ENCODE measurements around the gene NRG2.

Gene NRG2

GRCh38 chr5:139886213-139886612 is 156.9 kb downstream of the NRG2 start:
- no peak for TF ChIP-seq CTCF (IDR thresholded peaks at IDR 0.05; ENCODE audit: borderline replicate concordance, control extremely low read depth, extremely low read depth, insufficient read depth, missing control alignments)
- no peak for DNase-seq (ENCODE audit: low spot score)
- in situ Hi-C loops (cut with MboI; ENCODE audit: low sequenced_read_pairs, unreplicated experiment), result no loop called here

GRCh38 chr5:139885857-139886208 is 157.3 kb downstream of the NRG2 start:
- no peak for DNase-seq (ENCODE audit: low spot score)

GRCh38 chr5:139885172-139885856 is 157.8 kb downstream of the NRG2 start:
- DNase-seq (ENCODE audit: low spot score), result no peak
- no peak for TF ChIP-seq CTCF (IDR thresholded peaks at IDR 0.05; ENCODE audit: borderline replicate concordance, control extremely low read depth, extremely low read depth, insufficient read depth, missing control alignments)
- in situ Hi-C loops (cut with MboI; ENCODE audit: low sequenced_read_pairs, unreplicated experiment), result no loop called here

More at GRCh38 chr5:139885857-139886208, 157.3 kb downstream of the NRG2 start:
- in situ Hi-C loops (cut with MboI; ENCODE audit: low sequenced_read_pairs, unreplicated experiment), result no loop called here
- no peak for TF ChIP-seq CTCF (IDR thresholded peaks at IDR 0.05; ENCODE audit: borderline replicate concordance, control extremely low read depth, extremely low read depth, insufficient read depth, missing control alignments)

- no peak for TF ChIP-seq CTCF (IDR thresholded peaks at IDR 0.05; ENCODE audit: borderline replicate concordance, control extremely low read depth, extremely low read depth, insufficient read depth, missing control alignments)
- in situ Hi-C loops (cut with MboI; ENCODE audit: low sequenced_read_pairs, unreplicated experiment), result no loop called here
- no peak for DNase-seq (ENCODE audit: low spot score)
Observed at GRCh38 chr5:139884734-139885133, 158.4 kb downstream of the NRG2 start.

GRCh38 chr5:139884144-139884543 is 159.0 kb downstream of the NRG2 start:
- no peak for TF ChIP-seq CTCF (IDR thresholded peaks at IDR 0.05; ENCODE audit: borderline replicate concordance, control extremely low read depth, extremely low read depth, insufficient read depth, missing control alignments)
- DNase-seq (ENCODE audit: low spot score), result no peak
- in situ Hi-C loops (cut with MboI; ENCODE audit: low sequenced_read_pairs, unreplicated experiment), result no loop called here

- no peak for DNase-seq (ENCODE audit: low spot score)
- no peak for TF ChIP-seq CTCF (IDR thresholded peaks at IDR 0.05; ENCODE audit: borderline replicate concordance, control extremely low read depth, extremely low read depth, insufficient read depth, missing control alignments)
- in situ Hi-C loops (cut with MboI; ENCODE audit: low sequenced_read_pairs, unreplicated experiment), result no loop called here
Observed at GRCh38 chr5:139882961-139883539, 160.0 kb downstream of the NRG2 start.

All from GM13976 (cell line).